OCI-LY1 (cell line): ENCODE measurements around the gene GSTT4.

Experiments
- H2AFZ ChIP-seq: fragments of 200-600 bp; sonication (generic), shearing (Covaris generic); 2 replicates; pipeline ENCODE4 v1.6.0; 2014; ENCODE audit warnings: antibody characterized with exemption, mild to moderate bottlenecking, low read length
- H3F3A ChIP-seq: fragments of 200-600 bp; sonication (generic), shearing (Covaris generic); 2 replicates; pipeline ENCODE4 v1.6.0; 2014; ENCODE audit warnings: mild to moderate bottlenecking, antibody characterized with exemption, low read length, moderate library complexity; ENCODE audit not compliant: insufficient read depth
- H3K27ac ChIP-seq: fragments of 200-600 bp; sonication (generic); 2 replicates; pipeline ENCODE4 v1.5.1; 2014; ENCODE audit warnings: low read length, mixed run types, mild to moderate bottlenecking, low read depth; ENCODE audit not compliant: poor library complexity, severe bottlenecking
- H3K27me3 ChIP-seq: fragments of 200-600 bp; sonication (generic); 2 replicates; pipeline ENCODE4 v1.6.0; 2014; ENCODE audit warnings: antibody characterized with exemption, mild to moderate bottlenecking, low read length, moderate library complexity; ENCODE audit not compliant: insufficient read depth
- H3K36me3 ChIP-seq: fragments of 200-600 bp; sonication (generic); 2 replicates; pipeline ENCODE4 v1.6.1; 2014; ENCODE audit warnings: mild to moderate bottlenecking, antibody characterized with exemption, low read length, moderate library complexity, mixed read lengths; ENCODE audit not compliant: insufficient read depth
- H3K4me1 ChIP-seq: fragments of 200-600 bp; sonication (generic); 2 replicates; pipeline ENCODE4 v1.5.1; 2014; ENCODE audit warnings: mild to moderate bottlenecking, low read length, moderate library complexity; ENCODE audit not compliant: insufficient read depth, severe bottlenecking
- H3K4me2 ChIP-seq: fragments of 200-600 bp; sonication (generic), shearing (Covaris generic); 2 replicates; pipeline ENCODE4 v1.6.1; 2014; ENCODE audit warnings: low read length
- H3K4me3 ChIP-seq: fragments of 200-600 bp; sonication (generic); 2 replicates; pipeline ENCODE4 v1.5.1; 2014; ENCODE audit warnings: low read length, low read depth, mild to moderate bottlenecking, mixed read lengths; ENCODE audit not compliant: poor library complexity, severe bottlenecking
- H3K79me2 ChIP-seq: fragments of 200-600 bp; shearing (Covaris generic); 2 replicates; pipeline ENCODE4 v1.6.1; 2016; ENCODE audit warnings: mixed run types, low read length, mixed read lengths; ENCODE audit not compliant: insufficient read depth
- H3K9ac ChIP-seq: fragments of 200-600 bp; sonication (generic), shearing (Covaris generic); 2 replicates; pipeline ENCODE4 v1.6.1; 2014; ENCODE audit warnings: mild to moderate bottlenecking, low read length, mixed read lengths
- H3K9me2 ChIP-seq: fragments of 200-600 bp; sonication (generic), shearing (Covaris generic); 2 replicates; pipeline ENCODE4 v1.6.1; 2014; ENCODE audit warnings: low read depth, mild to moderate bottlenecking, low read length, mixed read lengths
- H3K9me3 ChIP-seq: fragments of 200-600 bp; shearing (Covaris generic); 2 replicates; pipeline ENCODE4 v1.6.1; 2014; ENCODE audit warnings: low read length, mixed read lengths
- H4K20me1 ChIP-seq: fragments of 200-600 bp; sonication (generic), shearing (Covaris generic); 2 replicates; pipeline ENCODE4 v1.6.0; 2016; ENCODE audit warnings: mild to moderate bottlenecking, low read length; ENCODE audit not compliant: insufficient read depth
- CTCF ChIP-seq: fragments of 200-600 bp; sonication (generic), shearing (Covaris generic); IDR thresholded peaks from 2 replicates; pipeline ENCODE4 v1.5.1; 2017; ENCODE audit warnings: mild to moderate bottlenecking, antibody characterized with exemption, low read length, moderate library complexity, mixed read lengths
- EZH2 ChIP-seq: fragments of 200-600 bp; sonication (generic), shearing (Covaris generic); IDR thresholded peaks from 2 replicates; pipeline ENCODE4 v1.8.0; 2017; ENCODE audit warnings: borderline replicate concordance, mixed run types, mild to moderate bottlenecking, antibody characterized with exemption, low read length, moderate library complexity, mixed read lengths

The GSTT4 gene

GRCh38 chr22:24035296-24035695 is 30.0 kb upstream of the GSTT4 start:
- H3K4me2 ChIP-seq, result no peak overlapping the region
- no peak overlapping the region for H3K9ac ChIP-seq

GRCh38 chr22:24033731-24034130 is 28.5 kb upstream of the GSTT4 start:
- Histone ChIP-seq H3K9ac (no peak overlapping the region), H3K4me3 (no peak overlapping the region), H3K27me3 (no peaks in the 10 kb centered on the region), H3K9me3 (no peaks in the 10 kb centered on the region), H3K9me2 (no peaks in the 10 kb centered on the region), H3K27ac (no peak overlapping the region), H3K36me3 (peaks cover 30% of the 10 kb centered on the region), H3K79me2 (no peaks in the 10 kb centered on the region; the same call in 1 of the 2 replicates), H2AFZ (no peak overlapping the region), H3K4me1 (peaks cover 16% of the 10 kb centered on the region), H3F3A (no peaks in the 10 kb centered on the region), H3K4me2 (no peak overlapping the region), H4K20me1 (no peaks in the 10 kb centered on the region)
- TF ChIP-seq CTCF, result no peak
- no peak for TF ChIP-seq EZH2

More at GRCh38 chr22:24035296-24035695, 30.0 kb upstream of the GSTT4 start:
- peaks cover 6% of the 10 kb centered on the region for H3K4me1 ChIP-seq
- H3K4me3 ChIP-seq, result no peak overlapping the region
- no peaks in the 10 kb centered on the region for H4K20me1 ChIP-seq
- no peak overlapping the region for H3K27ac ChIP-seq
- no peak for TF ChIP-seq EZH2
- no peak for TF ChIP-seq CTCF
- H3K79me2 ChIP-seq, result no peaks in the 10 kb centered on the region; the same call in 1 of the 2 replicates
- no peaks in the 10 kb centered on the region for H3F3A ChIP-seq
- no peaks in the 10 kb centered on the region for H3K27me3 ChIP-seq
- no peak overlapping the region for H2AFZ ChIP-seq
- H3K9me2 ChIP-seq, result no peaks in the 10 kb centered on the region
- H3K36me3 ChIP-seq, result peaks cover 38% of the 10 kb centered on the region
- no peaks in the 10 kb centered on the region for H3K9me3 ChIP-seq

- Histone ChIP-seq H3K9me3 (no peaks in the 10 kb centered on the region), H3K9me2 (no peaks in the 10 kb centered on the region), H3K27ac (no peak overlapping the region)
These were observed 25.0 kb upstream of the GSTT4 start for GRCh38 chr22:24030186-24030702.

More at GRCh38 chr22:24030186-24030702, 25.0 kb upstream of the GSTT4 start:
- Histone ChIP-seq H3K4me2 (no peak overlapping the region), H2AFZ (no peak overlapping the region), H3K4me1 (peaks cover 31% of the 10 kb centered on the region), H3K36me3 (peaks cover 7% of the 10 kb centered on the region; the same call in 1 of the 2 replicates), H3K9ac (no peak overlapping the region), H3F3A (no peaks in the 10 kb centered on the region), H4K20me1 (no peaks in the 10 kb centered on the region), H3K79me2 (no peaks in the 10 kb centered on the region; the same call in 1 of the 2 replicates), H3K27me3 (no peaks in the 10 kb centered on the region), H3K4me3 (no peak overlapping the region)
- TF ChIP-seq EZH2 (no peak), CTCF (no peak)
